GM13976 (cell line): ENCODE measurements around the gene HDAC3.

ENCODE experiments used
- DNase-seq: peaks from one replicate; pipeline ENCODE4 v3.0.0; 2012; ENCODE audit warnings: low spot score
- CTCF ChIP-seq: IDR thresholded peaks from 2 replicates; pipeline ENCODE4 v1.5.1; 2012; ENCODE audit warnings: borderline replicate concordance, mild to moderate bottlenecking; ENCODE audit not compliant: insufficient read depth; ENCODE audit errors: extremely low read depth, missing control alignments, control extremely low read depth
- in situ Hi-C: fragments of 300-500 bp; cut with MboI; formaldehyde crosslinking; loops from one replicate; pipeline ENCODE4 v1.12.0; 2022; ENCODE audit warnings: low sequenced_read_pairs, mixed read lengths, inconsistent platforms; ENCODE audit not compliant: unreplicated experiment

Gene HDAC3

GRCh38 chr5:141680178-141680577, 43.5 kb upstream of the HDAC3 start:
- DNase-seq: no peak
- in situ Hi-C loops: loop anchor here (25.0 kb wide), 1 partner anchor 457 kb away; no protein-coding TSS in a partner anchor
- TF ChIP-seq CTCF: no peak

GRCh38 chr5:141677415-141677814, 40.8 kb upstream of the HDAC3 start:
- in situ Hi-C loops: loop anchor here (25.0 kb wide), 1 partner anchor 460 kb away; no protein-coding TSS in a partner anchor
- DNase-seq: no peak

GRCh38 chr5:141675672-141676071, 39.0 kb upstream of the HDAC3 start:
- in situ Hi-C loops: loop anchor here (25.0 kb wide), 1 partner anchor 462 kb away; no protein-coding TSS in a partner anchor
- TF ChIP-seq CTCF: no peak

More at GRCh38 chr5:141677415-141677814, 40.8 kb upstream of the HDAC3 start:
- no peak for TF ChIP-seq CTCF

GRCh38 chr5:141674747-141675146, 38.1 kb upstream of the HDAC3 start:
- no peak for TF ChIP-seq CTCF
- no peak for DNase-seq
- in situ Hi-C loops: loop anchor here (25.0 kb wide), 1 partner anchor 463 kb away; no protein-coding TSS in a partner anchor

More at GRCh38 chr5:141675672-141676071, 39.0 kb upstream of the HDAC3 start:
- no peak for DNase-seq

GRCh38 chr5:141672841-141673813, 36.5 kb upstream of the HDAC3 start:
- in situ Hi-C loops: no loop called here

More at GRCh38 chr5:141672841-141673813, 36.5 kb upstream of the HDAC3 start:
- no peak for TF ChIP-seq CTCF
- no peak for DNase-seq
